Omental fat pad (tissue), 4 donors: ENCODE data around the gene SLC9A9. TPM values are rescaled to one million over a fixed set of nuclear protein-coding genes. Genes with fewer than 3 reads are reported as not detected.

Experiments
- ATAC-seq: fragments of 150-250 bp; one replicate; pipeline ENCODE4 v1.9.1; 2016; ENCODE audit warnings: mild to moderate bottlenecking, moderate library complexity; ENCODE audit not compliant: low FRiP score
- DNase-seq: peaks from one replicate; pipeline ENCODE4 v3.0.0-alpha.2; 2019; ENCODE audit warnings: low spot score
- CTCF ChIP-seq, 3 donors: fragments of 450-650 bp; IDR thresholded peaks; one replicate each; pipeline ENCODE4 v1.5.1; 2016 to 2017; ENCODE audit warnings: antibody characterized with exemption in 3 of 3, mild to moderate bottlenecking in 3 of 3, moderate library complexity in 2 of 3
- total RNA-seq, 4 donors: library from RNA; depleted of rRNA; stranded (reverse); fragments of >200 nt; gene quantifications; one replicate each; pipeline ENCODE4 v1.1.0, GENCODE V29; 2016

SLC9A9 gene
- total RNA-seq, 4 donors from 2014 or later: 15.5 to 39.6 (median 26.9) TPM

DNA sequence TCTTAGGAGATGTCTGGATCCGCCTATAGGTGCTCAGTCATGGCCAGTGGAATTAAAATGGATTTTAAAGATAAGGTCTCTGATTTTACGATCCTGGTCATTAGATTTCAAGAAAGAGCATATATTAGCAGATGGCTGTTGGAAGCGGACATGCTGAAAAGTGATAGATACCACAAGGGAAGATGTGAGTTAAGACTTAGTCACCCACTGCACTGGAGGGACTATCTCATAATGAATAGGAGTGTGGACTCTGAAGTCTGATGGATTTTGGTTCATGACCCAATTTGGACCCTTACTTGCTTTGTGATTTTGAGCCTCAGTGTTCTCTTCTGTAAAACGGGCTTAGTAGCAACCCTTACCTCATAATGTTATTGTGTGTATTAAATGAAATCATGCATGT, 514.0 kb downstream of the SLC9A9 start:
- DNase-seq: no peak
- no peak for TF ChIP-seq CTCF (IDR thresholded peaks at IDR 0.05)
- no peak for ATAC-seq

DNA sequence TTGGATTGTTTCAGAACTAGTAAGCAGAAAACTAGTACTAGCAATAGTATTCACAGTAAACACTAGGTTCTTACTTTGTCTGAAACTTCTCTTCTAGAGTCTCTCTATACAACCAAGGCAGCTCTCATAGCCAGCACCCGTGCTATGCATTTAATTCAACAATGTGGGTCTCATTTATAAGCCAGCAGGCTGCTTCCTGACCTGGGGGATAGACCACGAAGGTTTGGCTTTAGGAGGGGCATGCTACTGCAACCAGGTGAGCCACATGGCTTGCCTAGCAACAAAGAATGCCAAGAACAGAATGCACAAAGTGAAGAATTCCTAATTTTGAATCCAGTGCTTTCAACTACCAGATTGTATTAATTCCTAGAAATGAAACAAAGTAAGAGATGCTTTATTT, 514.9 kb downstream of the SLC9A9 start:
- DNase-seq (no peak), ATAC-seq (no peak)
- TF ChIP-seq CTCF (IDR thresholded peaks at IDR 0.05): no peak

- TF ChIP-seq CTCF (IDR thresholded peaks at IDR 0.05): no peak
- ATAC-seq (no peak), DNase-seq (no peak)
Observed at GRCh38 chr3:143332026-143332425, 516.2 kb downstream of the SLC9A9 start.

GRCh38 chr3:143331350-143331749, 516.9 kb downstream of the SLC9A9 start:
- DNase-seq (no peak), ATAC-seq (no peak)
- no peak for TF ChIP-seq CTCF (IDR thresholded peaks at IDR 0.05)

- DNase-seq: no peak
- TF ChIP-seq CTCF (IDR thresholded peaks at IDR 0.05): no peak
- ATAC-seq: no peak
Observed at GRCh38 chr3:143330296-143330868, 517.9 kb downstream of the SLC9A9 start.

GRCh38 chr3:143329567-143330211, 518.6 kb downstream of the SLC9A9 start:
- no peak for DNase-seq
- ATAC-seq: peak; percentile 60
- no peak for TF ChIP-seq CTCF (IDR thresholded peaks at IDR 0.05)

DNA sequence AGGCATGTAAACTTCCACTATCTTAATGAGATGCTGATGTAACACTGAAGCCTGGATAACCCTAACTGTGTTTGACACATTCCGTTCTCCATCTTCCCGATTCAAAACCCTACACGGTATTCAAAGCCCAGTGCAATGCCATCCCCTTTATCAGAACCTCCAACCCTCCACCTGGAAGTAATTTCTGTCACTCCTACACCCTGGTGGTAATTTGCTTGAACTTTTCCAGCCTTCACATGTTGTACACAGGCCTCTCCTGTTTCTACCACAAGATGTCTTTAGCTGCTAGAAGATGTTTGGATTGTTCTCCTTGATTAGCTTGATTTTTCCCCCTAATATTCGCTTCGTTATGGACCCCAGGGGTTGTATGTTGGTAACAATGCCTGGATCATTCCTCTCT, 519.8 kb downstream of the SLC9A9 start:
- no peak for TF ChIP-seq CTCF (IDR thresholded peaks at IDR 0.05)
- ATAC-seq: no peak
- DNase-seq: no peak
